Myocyte (in vitro differentiated cells): ENCODE data around the gene UBL4A. TPM values are rescaled to one million over a fixed set of nuclear protein-coding genes. Genes with fewer than 3 reads are reported as not detected.

ENCODE experiments used
- DNase-seq: peaks from one replicate; pipeline ENCODE4 v3.0.0-alpha.2; 2012; ENCODE audit warnings: low read depth
- total RNA-seq: library from RNA; depleted of rRNA; stranded (reverse); fragments of >200 nt; gene quantifications from 2 replicates; pipeline ENCODE4 v1.2.3, GENCODE V29; 2014

The UBL4A gene
- total RNA-seq, 1 donor from 2014 or later: 65.2 TPM

GRCh38 chrX:154464806-154465365 lies 21.5 kb downstream of the UBL4A start:
- DNase-seq: no peak

DNA sequence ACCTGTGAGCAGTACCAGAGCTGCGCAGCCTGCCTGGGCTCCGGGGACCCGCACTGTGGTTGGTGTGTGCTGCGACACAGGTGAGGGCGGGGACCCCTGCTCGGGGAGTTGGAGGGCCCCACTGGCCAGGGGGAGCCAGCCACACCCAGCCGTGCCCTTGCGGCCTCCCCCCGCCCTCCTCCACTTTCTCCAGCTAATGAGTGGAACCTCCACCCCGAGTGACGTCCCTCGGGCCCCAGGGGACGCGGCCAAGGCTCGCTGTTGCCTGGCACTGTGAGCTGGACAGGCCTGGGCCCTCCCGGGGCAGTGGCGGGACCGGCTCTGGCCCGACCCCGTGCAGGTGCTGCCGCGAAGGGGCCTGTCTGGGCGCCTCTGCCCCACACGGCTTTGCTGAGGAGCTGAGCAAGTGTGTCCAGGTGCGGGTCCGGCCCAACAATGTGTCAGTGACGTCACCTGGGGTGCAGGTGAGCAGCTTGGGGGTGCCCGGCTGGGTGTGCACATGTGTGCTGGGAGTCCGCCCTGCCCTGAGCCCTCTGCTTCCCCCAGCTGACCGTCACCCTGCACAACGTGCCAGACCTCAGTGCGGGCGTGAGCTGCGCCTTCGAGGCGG lies 22.7 kb downstream of the UBL4A start:
- DNase-seq: no peak

- DNase-seq: no peak
Observed at GRCh38 chrX:154462396-154462795, 24.0 kb downstream of the UBL4A start.

GRCh38 chrX:154460326-154460725 lies 26.1 kb downstream of the UBL4A start:
- no peak for DNase-seq

DNA sequence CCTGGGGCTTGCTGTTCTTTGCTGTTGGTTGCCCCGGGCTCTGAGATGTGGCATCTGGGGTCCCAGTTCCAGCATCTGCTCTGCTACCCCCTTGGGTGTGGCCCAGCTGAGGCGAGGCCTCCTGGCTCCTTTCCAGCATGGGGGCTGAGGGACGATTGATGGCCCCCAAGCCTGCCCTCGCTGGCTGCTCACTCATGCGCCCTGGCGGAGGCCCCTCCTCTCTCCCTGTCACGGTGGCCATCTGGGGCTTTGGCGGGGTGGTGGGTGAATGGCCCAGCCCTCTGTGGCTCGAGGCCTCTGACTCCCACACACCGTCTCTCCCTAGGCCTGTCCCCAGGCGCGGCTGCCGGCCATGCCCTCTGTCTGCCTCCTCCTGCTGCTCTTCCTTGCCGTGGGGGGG lies 26.6 kb downstream of the UBL4A start:
- DNase-seq: no peak

GRCh38 chrX:154458954-154459778 lies 27.2 kb downstream of the UBL4A start:
- peak; percentile 49 for DNase-seq

GRCh38 chrX:154458116-154458953 lies 28.1 kb downstream of the UBL4A start, which contains the start of gene PLXNA3:
TSS of gene PLXNA3 (plus strand) at chrX:154458281. CDS start at chrX:154460184, 1,903 bp downstream.
- DNase-seq: peak; percentile 31

DNA sequence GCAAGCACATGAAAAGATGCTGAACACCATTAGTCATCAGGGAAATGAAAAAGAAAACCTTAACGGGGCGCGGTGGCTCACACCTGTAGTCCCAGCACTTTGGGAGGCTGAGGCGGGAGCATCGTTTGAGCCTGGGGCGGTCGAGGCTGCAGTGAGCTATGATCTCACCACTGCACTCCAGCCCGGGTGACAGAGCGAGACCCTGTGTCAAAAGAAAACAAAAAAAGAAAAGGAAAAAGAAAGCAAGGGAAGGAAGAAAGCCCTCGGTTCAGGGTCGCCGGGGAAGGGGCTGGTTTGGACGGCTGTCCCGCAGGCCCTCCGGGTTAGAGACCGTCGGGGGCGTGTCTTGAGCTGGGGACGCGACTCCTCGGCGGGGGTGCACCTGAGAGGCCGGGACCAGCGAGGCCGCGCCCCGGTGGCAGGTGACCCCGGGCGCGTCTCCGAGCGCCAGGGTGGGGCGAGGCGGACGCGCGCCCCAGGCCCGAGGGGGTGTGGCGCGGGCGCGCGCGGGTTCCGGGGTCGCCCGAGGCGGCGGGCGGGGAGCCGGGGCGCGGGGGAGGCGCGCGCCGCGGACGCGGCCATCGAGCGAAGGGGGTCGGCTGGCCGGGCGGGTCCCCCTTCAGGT lies 28.8 kb downstream of the UBL4A start:
- peak; percentile 18 for DNase-seq

DNA sequence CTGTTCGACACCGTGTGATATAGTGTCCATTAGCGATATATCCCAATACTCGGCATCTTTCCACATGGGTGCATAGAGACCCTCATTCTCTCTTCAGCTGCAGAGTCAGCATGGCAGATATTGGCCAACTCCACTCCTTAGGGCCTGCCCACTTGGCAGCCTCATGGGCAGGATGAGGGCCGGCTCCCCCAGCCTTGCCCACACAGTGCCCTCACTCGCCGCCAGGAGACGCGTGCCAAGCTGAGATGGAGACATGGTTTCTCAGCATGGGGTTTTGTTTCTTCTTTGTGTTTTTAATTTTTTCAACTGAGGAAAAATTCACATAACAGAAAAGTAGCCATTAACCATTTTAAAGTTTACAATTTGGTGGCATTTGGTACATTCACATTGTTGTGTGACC lies 33.6 kb downstream of the UBL4A start:
- DNase-seq: no peak

DNA sequence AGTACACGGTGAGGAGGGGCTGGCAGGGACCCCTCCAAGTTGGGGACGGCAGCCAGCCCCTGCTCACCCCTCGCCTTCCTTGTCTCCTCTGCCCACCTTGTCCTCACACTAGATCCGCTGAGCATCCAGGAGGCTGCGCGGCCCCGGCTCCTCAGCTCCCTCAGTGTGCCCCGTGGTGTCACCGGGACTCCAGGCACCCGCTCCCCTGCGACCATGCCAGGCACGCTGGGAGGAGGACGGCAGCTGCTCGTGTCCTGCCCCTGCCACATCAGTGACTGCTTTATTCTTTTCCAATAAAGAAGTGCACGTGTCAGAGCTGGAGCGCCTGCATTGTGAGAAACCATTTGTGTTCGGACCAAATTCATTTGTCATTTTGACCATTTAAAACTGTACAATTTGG lies 36.1 kb downstream of the UBL4A start:
- no peak for DNase-seq

DNA sequence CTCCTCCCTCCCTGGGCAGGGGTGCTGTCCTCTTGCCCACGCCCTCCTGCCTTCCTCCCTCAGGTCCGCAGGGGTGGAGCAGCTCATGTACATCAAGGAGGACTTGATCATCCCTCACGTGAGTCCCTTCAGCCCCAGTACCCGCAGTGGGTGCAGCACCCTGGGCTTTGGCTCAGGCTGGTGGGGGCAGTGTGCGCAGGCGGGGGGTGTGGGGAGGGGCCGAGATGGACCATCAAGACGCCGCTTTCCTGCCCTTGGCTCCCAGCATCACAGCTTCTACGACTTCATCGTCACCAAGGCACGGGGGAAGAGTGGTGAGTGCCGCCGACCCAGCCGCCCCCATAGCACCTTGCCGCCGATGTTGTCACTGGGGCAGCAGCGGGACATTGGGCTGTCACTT lies 36.8 kb downstream of the UBL4A start:
- no peak for DNase-seq

DNA sequence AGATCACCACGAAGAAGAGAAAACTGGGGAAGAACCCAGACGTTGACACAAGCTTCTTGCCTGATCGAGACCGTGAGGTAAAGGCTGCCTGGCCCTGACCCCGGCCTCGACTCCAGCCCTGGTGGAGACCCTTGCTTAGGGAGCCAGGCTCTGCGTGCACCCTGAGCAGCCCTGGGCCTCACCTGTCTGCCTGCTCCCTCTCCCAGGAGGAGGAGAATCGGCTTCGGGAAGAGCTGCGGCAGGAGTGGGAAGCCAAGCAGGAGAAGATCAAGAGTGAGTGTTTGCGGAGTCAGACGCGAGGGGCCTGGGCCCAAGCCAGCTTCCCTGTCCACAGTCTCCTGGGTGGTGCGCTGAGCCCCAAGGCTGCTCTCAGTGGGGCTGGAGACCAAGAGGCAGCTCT lies 37.9 kb downstream of the UBL4A start:
- no peak for DNase-seq

GRCh38 chrX:154446430-154446829 lies 40.0 kb downstream of the UBL4A start:
- no peak for DNase-seq

DNA sequence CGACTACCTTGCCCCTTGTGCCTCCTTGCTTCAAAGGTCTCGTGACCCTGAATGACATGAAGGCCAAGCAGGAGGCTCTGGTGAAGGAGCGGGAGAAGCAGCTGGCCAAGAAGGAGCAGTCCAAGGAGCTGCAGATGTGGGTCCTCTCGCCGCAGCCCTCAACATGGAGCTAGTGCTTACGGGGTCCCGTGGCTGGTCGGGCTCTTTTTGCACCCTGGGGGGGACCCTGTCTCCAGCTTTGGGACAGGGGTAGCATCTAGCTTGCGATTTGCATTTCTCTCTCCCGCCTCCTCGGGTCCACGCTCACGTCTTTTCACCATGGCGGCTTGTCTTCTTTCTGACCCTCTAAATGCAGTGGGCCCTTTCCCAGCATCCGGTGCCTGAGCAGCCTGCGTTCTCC lies 40.6 kb downstream of the UBL4A start:
- DNase-seq: no peak

GRCh38 chrX:154444755-154445246 lies 41.6 kb downstream of the UBL4A start:
- DNase-seq: no peak

DNA sequence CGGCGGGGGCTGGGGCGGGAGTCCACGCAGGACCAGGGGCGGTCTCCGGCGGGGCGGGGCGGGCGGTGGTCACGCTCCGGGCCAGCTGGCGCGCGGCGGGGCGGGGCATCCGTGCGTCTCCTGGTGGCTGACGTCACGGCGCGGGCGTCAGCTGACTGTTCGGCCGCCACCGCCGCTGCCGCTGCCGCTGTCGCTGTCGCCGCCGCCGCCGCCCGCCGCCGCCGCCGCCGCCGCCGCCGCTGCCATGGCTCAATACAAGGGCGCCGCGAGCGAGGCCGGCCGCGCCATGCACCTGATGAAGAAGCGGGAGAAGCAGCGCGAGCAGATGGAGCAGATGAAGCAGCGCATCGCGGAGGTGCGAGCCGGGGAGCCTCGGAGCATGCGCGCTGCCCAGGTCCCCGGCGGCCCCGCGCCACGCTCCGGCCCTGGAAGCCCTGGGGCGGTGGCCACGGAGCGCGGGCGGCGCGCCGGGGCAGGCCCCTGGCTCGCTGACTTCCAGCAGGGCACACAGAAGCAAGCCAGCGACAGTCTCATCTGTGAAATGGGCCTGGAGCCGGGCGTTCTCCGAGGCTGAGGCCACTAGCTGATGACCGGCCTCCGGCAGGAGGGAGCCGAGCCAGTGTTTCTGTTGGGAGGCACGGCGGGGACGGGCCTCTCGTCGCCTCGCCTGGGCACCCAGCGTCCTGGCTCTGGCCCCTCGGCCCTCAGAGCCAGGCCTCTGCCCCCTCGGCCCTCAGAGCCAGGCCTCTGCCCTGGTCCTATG lies 42.2 kb downstream of the UBL4A start, which contains the start of gene FAM50A:
FAM50A (plus strand) TSS at position 150 of the 763 bp plus-strand sequence; CDS start at position 245, 95 bp downstream.
- DNase-seq: peak; percentile 68

DNA sequence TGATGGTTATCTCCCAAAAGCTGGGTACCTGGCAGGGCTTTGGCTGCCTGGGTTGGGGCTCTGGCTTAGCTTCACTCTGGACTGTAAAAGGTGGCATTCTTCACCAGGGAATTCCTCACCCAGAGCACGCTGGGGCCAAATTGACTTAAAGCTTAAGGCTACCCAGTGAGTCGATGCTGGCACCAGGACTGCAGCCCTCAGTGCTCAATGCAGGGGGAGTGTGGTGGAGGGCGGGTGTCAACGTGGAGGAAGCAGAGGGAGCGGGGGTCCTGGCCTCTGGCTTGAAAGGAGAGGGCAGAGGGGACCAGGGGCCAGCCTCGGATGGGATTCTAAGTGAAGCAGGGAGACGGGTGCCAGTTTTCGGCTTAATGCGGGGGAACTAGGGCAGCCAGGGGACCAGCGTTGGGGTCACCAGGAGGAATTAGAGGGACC lies 42.9 kb downstream of the UBL4A start:
- no peak for DNase-seq

DNA sequence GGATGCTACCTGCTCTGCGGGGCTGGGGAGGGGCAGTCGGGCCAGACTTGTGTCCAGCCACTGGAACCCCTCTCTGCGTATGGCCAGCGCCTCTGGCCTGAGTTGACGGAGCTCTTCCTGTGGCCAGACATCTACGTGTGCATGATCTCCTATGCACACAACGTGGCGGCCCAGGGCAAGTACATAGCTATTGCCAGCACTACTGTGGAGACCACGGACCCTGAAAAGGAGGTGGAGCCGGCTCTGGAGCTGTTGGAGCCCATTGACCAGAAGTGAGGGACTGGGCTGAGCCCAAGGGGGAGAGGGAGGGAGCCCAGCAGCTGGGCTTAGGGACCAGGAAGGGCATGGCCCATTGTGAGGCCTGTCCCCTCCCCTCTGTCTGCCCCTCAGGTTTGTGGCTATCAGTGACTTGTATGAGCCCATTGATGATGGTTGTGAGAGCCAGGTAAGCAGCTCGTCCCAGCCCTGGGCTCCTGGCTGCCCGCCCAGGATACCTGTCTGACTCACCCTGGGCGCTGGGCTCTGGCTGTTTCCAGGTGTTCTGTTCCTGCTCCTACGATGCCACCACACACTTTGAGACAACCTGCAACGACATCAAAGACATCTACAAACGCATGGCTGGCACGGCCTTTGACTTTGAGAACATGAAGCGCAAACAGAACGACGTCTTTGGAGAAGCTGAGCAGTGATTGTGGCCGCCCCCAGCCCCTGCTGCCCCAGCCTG lies 44.3 kb downstream of the UBL4A start:
- DNase-seq: no peak

- DNase-seq: no peak
Observed at GRCh38 chrX:154441564-154441963, 44.9 kb downstream of the UBL4A start.
